DMS153 (cell line): ENCODE data around the gene GSTT2.
"Not testable (repeated sequence)": the region's sequence is repeated elsewhere in the genome, so short reads cannot be mapped to it uniquely, and the experiment has no call there.

Experiments used
- DNase-seq: peaks from one replicate; lab custom pipeline; 2025; lab: John Stamatoyannopoulos, UW

Gene GSTT2

GRCh38 chr22:23979557-23980240 is at the start of gene GSTT2:
Gene GSTT2 (plus strand): TSS chr22:23980134.
- not testable (repeated sequence) for DNase-seq

- DNase-seq = peak; percentile 56
These were observed 41.5 kb upstream of the GSTT2 start for GRCh38 chr22:23938328-23939016.

GRCh38 chr22:23939017-23939357 is 40.9 kb upstream of the GSTT2 start:
- no peak for DNase-seq

GRCh38 chr22:23940166-23940565 is 39.8 kb upstream of the GSTT2 start:
- not testable (repeated sequence) for DNase-seq

- DNase-seq = not testable (repeated sequence)
These were observed 32.5 kb upstream of the GSTT2 start for GRCh38 chr22:23947391-23947790.

- DNase-seq = not testable (repeated sequence)
These were observed 30.2 kb upstream of the GSTT2 start for GRCh38 chr22:23949764-23950163.

GRCh38 chr22:23951383-23951782 is 28.6 kb upstream of the GSTT2 start:
- DNase-seq = not testable (repeated sequence)

- not testable (repeated sequence) for DNase-seq
These were observed 27.0 kb upstream of the GSTT2 start for GRCh38 chr22:23952794-23953405.

GRCh38 chr22:23953485-23953884 is 26.4 kb upstream of the GSTT2 start:
- DNase-seq = not testable (repeated sequence)

GRCh38 chr22:23954193-23954990 is 25.5 kb upstream of the GSTT2 start:
- DNase-seq = not testable (repeated sequence)

- not testable (repeated sequence) for DNase-seq
These were observed 25.0 kb upstream of the GSTT2 start for GRCh38 chr22:23954991-23955305.

- not testable (repeated sequence) for DNase-seq
These were observed 24.0 kb upstream of the GSTT2 start for GRCh38 chr22:23955886-23956285.

- DNase-seq = peak; percentile 32
These were observed 23.5 kb upstream of the GSTT2 start for GRCh38 chr22:23956301-23956900.

GRCh38 chr22:23961084-23961771 is 18.7 kb upstream of the GSTT2 start, which contains the start of gene GSTT2B:
Gene GSTT2B (minus strand): TSS chr22:23961195. CDS start chr22:23961131, 64 bp downstream.
- not testable (repeated sequence) for DNase-seq

GRCh38 chr22:23966094-23966493 is 13.8 kb upstream of the GSTT2 start:
- DNase-seq = not testable (repeated sequence)

GRCh38 chr22:23966568-23966967 is 13.4 kb upstream of the GSTT2 start, which contains the start of gene DDTL:
Gene DDTL (plus strand): TSS chr22:23966888. CDS start chr22:23966915, 27 bp downstream.
- not testable (repeated sequence) for DNase-seq

GRCh38 chr22:23969071-23969470 is 10.9 kb upstream of the GSTT2 start:
- no peak for DNase-seq

- no peak for DNase-seq
These were observed 9.7 kb upstream of the GSTT2 start for GRCh38 chr22:23970201-23970641.

GRCh38 chr22:23970816-23971486 is 9.0 kb upstream of the GSTT2 start:
- DNase-seq = no peak

GRCh38 chr22:23971927-23972326 is 8.0 kb upstream of the GSTT2 start:
- not testable (repeated sequence) for DNase-seq
